ENCODE measurements around the gene FILIP1L. TPM values are rescaled to one million over a fixed set of nuclear protein-coding genes. Genes with fewer than 3 reads are reported as not detected.

FILIP1L gene
- total RNA-seq, 4 donors from 2014 or later, result 4.4 to 17.7 (median 13.2) TPM

DNA sequence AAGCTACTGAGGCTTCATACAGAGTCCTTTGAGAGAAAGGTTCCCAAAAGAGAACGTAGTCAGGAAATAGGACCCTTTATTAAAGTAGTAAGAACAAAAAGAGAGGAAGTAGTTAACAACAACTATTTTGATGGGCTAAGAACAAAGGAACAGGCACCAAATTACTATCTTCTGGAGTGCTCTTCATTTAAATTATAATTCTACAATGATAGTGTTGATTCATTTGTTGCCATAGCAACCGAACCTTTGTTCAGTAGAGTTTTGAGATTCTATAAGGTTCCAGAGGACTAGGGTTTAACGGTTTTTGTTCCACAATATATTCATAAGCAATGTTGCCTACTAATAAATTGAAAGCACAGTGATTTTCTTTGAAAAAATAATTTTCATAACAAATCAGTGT lies 217.8 kb downstream of the FILIP1L start:
- no peak for TF ChIP-seq POLR2A (IDR thresholded peaks at IDR 0.05)
- TF ChIP-seq, protein P1, sequence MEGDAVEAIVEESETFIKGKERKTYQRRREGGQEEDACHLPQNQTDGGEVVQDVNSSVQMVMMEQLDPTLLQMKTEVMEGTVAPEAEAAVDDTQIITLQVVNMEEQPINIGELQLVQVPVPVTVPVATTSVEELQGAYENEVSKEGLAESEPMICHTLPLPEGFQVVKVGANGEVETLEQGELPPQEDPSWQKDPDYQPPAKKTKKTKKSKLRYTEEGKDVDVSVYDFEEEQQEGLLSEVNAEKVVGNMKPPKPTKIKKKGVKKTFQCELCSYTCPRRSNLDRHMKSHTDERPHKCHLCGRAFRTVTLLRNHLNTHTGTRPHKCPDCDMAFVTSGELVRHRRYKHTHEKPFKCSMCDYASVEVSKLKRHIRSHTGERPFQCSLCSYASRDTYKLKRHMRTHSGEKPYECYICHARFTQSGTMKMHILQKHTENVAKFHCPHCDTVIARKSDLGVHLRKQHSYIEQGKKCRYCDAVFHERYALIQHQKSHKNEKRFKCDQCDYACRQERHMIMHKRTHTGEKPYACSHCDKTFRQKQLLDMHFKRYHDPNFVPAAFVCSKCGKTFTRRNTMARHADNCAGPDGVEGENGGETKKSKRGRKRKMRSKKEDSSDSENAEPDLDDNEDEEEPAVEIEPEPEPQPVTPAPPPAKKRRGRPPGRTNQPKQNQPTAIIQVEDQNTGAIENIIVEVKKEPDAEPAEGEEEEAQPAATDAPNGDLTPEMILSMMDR (IDR thresholded peaks at IDR 0.05), result no peak
- no peak overlapping the region for H3K4me3 ChIP-seq (replicated peaks in 1 of 3)
- H3K27me3 ChIP-seq, result no peaks in the 10 kb centered on the region
- no peak for DNase-seq
- H3K9me3 ChIP-seq, result no peaks in the 10 kb centered on the region
- 77 to 84% methylated on average over 3 of the region's 3 CpGs for WGBS, 2 donors
- H3K27ac ChIP-seq, result no peak overlapping the region
- intact Hi-C loops (cut with DNase I), result no loop called here
- no peaks in the 10 kb centered on the region for H3K4me1 ChIP-seq
- H3K36me3 ChIP-seq, result no peaks in the 10 kb centered on the region

GRCh38 chr3:99895703-99896441 lies 218.4 kb downstream of the FILIP1L start:
- intact Hi-C loops (cut with DNase I), result no loop called here

GRCh38 chr3:99895131-99895696 lies 219.1 kb downstream of the FILIP1L start:
- H3K4me1 ChIP-seq, result no peaks in the 10 kb centered on the region
- intact Hi-C loops (cut with DNase I), result no loop called here
- no peaks in the 10 kb centered on the region for H3K9me3 ChIP-seq
- WGBS, 2 donors, result 86% methylated on average over 3 of the region's 3 CpGs
- H3K27me3 ChIP-seq, result no peaks in the 10 kb centered on the region
- no peaks in the 10 kb centered on the region for H3K36me3 ChIP-seq
- no peak for DNase-seq
- TF ChIP-seq POLR2A (IDR thresholded peaks at IDR 0.05), result no peak
- TF ChIP-seq, protein P1 (IDR thresholded peaks at IDR 0.05), result no peak
- no peak overlapping the region for H3K27ac ChIP-seq
- no peak overlapping the region for H3K4me3 ChIP-seq (replicated peaks in 1 of 3)

More at GRCh38 chr3:99895703-99896441, 218.4 kb downstream of the FILIP1L start:
- no peaks in the 10 kb centered on the region for H3K9me3 ChIP-seq
- no peak for TF ChIP-seq POLR2A (IDR thresholded peaks at IDR 0.05)
- TF ChIP-seq, protein P1 (IDR thresholded peaks at IDR 0.05), result no peak
- no peak overlapping the region for H3K4me3 ChIP-seq (replicated peaks in 1 of 3)
- H3K36me3 ChIP-seq, result no peaks in the 10 kb centered on the region
- no peak for DNase-seq
- 60 to 63% methylated on average over 2 of the region's 2 CpGs for WGBS, 2 donors
- no peak overlapping the region for H3K27ac ChIP-seq
- H3K4me1 ChIP-seq, result no peaks in the 10 kb centered on the region
- H3K27me3 ChIP-seq, result no peaks in the 10 kb centered on the region

GRCh38 chr3:99892332-99892731 lies 222.0 kb downstream of the FILIP1L start:
- no peaks in the 10 kb centered on the region for H3K9me3 ChIP-seq
- intact Hi-C loops (cut with DNase I), result no loop called here
- H3K27ac ChIP-seq, result no peak overlapping the region
- no peaks in the 10 kb centered on the region for H3K27me3 ChIP-seq
- H3K4me3 ChIP-seq (replicated peaks in 1 of 3), result no peak overlapping the region
- no peak for TF ChIP-seq POLR2A (IDR thresholded peaks at IDR 0.05)
- no peaks in the 10 kb centered on the region for H3K4me1 ChIP-seq
- no peak for DNase-seq
- H3K36me3 ChIP-seq, result no peaks in the 10 kb centered on the region

DNA sequence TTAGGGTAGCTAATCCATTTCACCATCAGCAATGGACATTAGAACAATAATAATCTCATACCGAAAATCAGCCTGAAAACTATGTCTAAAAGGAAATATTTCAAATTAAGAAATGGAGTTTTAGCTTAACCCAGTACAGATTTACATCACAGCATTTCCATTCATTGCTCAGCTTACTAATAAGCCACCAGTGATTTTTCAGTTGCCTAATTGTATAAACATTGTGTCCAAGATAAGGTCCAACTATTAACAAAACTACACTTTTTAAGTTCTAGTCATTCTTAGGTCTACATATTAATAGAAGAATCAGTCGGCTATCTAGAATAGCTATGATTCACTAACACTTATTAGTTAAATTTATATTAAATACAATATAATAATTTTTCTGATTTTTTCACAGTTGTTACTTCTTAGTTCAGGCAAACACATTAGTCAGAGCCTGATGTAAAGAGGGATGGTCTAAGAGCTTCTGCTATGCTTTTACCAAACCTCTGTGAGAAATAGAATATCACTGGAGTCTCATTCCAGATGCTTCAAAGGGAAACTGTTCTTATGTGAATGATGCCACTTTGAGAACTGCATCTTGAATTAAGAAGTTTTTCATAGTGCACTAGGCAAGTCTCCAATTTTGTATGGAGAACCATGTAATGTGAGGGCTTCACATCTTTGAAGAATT lies 222.6 kb downstream of the FILIP1L start:
- WGBS, 2 donors, result 97% methylated on average over 2 of the region's 2 CpGs
- TF ChIP-seq, protein P1 (IDR thresholded peaks at IDR 0.05), result no peak
- TF ChIP-seq POLR2A (IDR thresholded peaks at IDR 0.05), result no peak
- H3K27ac ChIP-seq, result no peak overlapping the region
- no peaks in the 10 kb centered on the region for H3K9me3 ChIP-seq
- no peak for DNase-seq
- intact Hi-C loops (cut with DNase I), result no loop called here
- H3K27me3 ChIP-seq, result no peaks in the 10 kb centered on the region
- H3K36me3 ChIP-seq, result no peaks in the 10 kb centered on the region
- no peak overlapping the region for H3K4me3 ChIP-seq (replicated peaks in 1 of 3)
- no peaks in the 10 kb centered on the region for H3K4me1 ChIP-seq

All from thyroid gland (tissue), 4 donors.